Measurements from ENCODE around the gene UBE2L3.
"Not testable (repeated sequence)": the region's sequence is repeated elsewhere in the genome, so short reads cannot be mapped to it uniquely, and the experiment has no call there.

Gene UBE2L3

GRCh38 chr22:21642584-21643448 lies 75.3 kb downstream of the UBE2L3 start:
- TF ChIP-seq CTCF (IDR thresholded peaks at IDR 0.05; ENCODE audit: control insufficient read depth, extremely low read depth, insufficient read depth) = peak; percentile 54
- H3K4me3 ChIP-seq (ENCODE audit: low read depth, low read length) = peak overlapping the region; percentile 77
- no peak for DNase-seq (ENCODE audit: low read depth)

GRCh38 chr22:21643533-21644357 lies 76.2 kb downstream of the UBE2L3 start:
- DNase-seq (ENCODE audit: low read depth) = no peak
- no peak for TF ChIP-seq CTCF (IDR thresholded peaks at IDR 0.05; ENCODE audit: control insufficient read depth, extremely low read depth, insufficient read depth)
- peak overlapping the region; percentile 77 for H3K4me3 ChIP-seq (ENCODE audit: low read depth, low read length)

GRCh38 chr22:21645513-21645912 lies 78.0 kb downstream of the UBE2L3 start:
- H3K4me3 ChIP-seq (ENCODE audit: low read depth, low read length); DNase-seq (ENCODE audit: low read depth): not testable (repeated sequence)

- TF ChIP-seq CTCF (IDR thresholded peaks at IDR 0.05; ENCODE audit: control insufficient read depth, extremely low read depth, insufficient read depth) = peak; percentile 87
- DNase-seq (ENCODE audit: low read depth) = peak; percentile 47
- H3K4me3 ChIP-seq (ENCODE audit: low read depth, low read length) = no peak overlapping the region
Measured at GRCh38 chr22:21646608-21647590, 79.4 kb downstream of the UBE2L3 start.

GRCh38 chr22:21650280-21650679 lies 82.8 kb downstream of the UBE2L3 start:
- DNase-seq (ENCODE audit: low read depth) = no peak
- H3K4me3 ChIP-seq (ENCODE audit: low read depth, low read length) = no peak overlapping the region
- TF ChIP-seq CTCF (IDR thresholded peaks at IDR 0.05; ENCODE audit: control insufficient read depth, extremely low read depth, insufficient read depth) = no peak

GRCh38 chr22:21650823-21651520 lies 83.5 kb downstream of the UBE2L3 start:
- no peak for DNase-seq (ENCODE audit: low read depth)
- no peak for TF ChIP-seq CTCF (IDR thresholded peaks at IDR 0.05; ENCODE audit: control insufficient read depth, extremely low read depth, insufficient read depth)

More at GRCh38 chr22:21650823-21651520, 83.5 kb downstream of the UBE2L3 start:
- peak overlapping the region; percentile 64 for H3K4me3 ChIP-seq (ENCODE audit: low read depth, low read length)
